SKM-1 treated with dmso at 0.1 percent for 144 hours (cell line): ENCODE data around the gene RALY.
"Not testable (repeated sequence)": the region's sequence is repeated elsewhere in the genome, so short reads cannot be mapped to it uniquely, and the experiment has no call there.

Experiments
- DNase-seq: peaks from one replicate; lab custom pipeline; 2025; ENCODE audit not compliant: unreplicated experiment; lab: John Stamatoyannopoulos, UW

RALY gene

GRCh38 chr20:34131491-34131890 lies 137.8 kb downstream of the RALY start:
- no peak for DNase-seq

GRCh38 chr20:34132491-34132890 lies 138.8 kb downstream of the RALY start:
- not testable (repeated sequence) for DNase-seq

GRCh38 chr20:34132943-34133342 lies 139.2 kb downstream of the RALY start:
- not testable (repeated sequence) for DNase-seq

GRCh38 chr20:34133365-34133860 lies 139.7 kb downstream of the RALY start:
- DNase-seq, result not testable (repeated sequence)
